Measurements from ENCODE around the gene TANK.
A peak's percentile ranks its signal among the peaks of the same experiment; 100 is the strongest.
"Not testable (repeated sequence)": the region's sequence is repeated elsewhere in the genome, so short reads cannot be mapped to it uniquely, and the experiment has no call there.

The TANK gene

DNA sequence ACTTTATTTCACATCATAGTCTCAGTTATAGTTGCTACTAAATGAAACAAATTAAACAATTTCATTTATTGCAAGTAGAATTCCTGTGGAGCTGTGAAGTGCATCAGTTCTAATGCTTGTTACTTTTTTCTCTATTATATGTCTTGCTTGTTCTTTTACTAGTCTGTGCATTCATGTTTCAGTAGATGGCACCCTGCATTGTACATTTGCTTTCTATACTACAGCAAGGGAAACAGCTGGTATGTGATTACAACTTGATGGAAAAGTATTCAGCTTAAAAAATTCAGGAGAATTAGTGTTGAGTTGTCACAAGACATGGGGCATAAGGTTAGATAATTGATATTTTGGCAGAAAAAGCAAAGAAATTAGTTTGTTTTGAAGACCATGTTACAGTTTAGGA lies 72.3 kb downstream of the TANK start:
- DNase-seq (ENCODE audit: low read depth): no peak

DNA sequence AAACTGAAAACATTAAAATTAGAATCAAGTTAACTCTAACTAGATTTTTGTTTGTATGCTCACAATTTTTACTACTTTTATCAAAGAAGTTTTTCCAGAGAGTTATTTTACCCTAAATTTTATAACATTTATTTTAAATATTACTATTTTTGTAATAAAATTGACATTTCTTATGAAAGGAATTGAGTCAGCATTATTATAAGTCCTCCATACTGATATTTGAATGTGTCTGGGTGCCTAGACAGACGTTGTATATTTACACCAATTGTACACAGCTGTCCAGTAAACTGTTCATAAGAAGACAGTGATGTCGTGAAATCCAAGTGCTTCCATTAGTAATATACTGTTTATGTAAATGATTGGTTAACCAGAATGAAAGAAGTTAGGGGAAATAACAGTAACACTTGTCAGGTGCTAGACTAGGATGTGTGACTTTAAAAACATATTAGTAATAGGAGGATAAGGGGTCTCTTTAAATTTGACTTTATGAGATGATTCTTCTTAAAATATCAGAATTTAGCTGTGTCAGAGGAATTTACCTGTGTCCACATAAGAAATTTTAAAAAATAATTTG lies 73.7 kb downstream of the TANK start:
- DNase-seq (ENCODE audit: low read depth): no peak

DNA sequence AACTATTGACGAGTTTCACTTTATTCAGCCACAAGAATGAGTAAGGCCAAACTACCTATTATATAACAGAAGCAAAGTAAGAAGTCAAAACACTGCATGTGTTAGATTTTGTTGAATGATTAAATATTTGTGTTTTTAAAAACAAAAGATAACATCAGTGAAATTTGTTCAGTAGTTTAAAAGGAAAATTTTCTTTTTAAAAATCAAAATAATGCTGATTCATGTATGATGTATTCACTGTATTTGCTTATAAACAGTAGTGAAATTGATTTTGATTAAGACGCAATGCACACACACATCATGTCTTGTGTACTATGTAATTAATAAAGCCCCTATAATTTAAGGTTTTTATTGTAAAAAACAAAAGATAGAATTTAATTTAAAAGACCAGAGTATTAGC lies 74.4 kb downstream of the TANK start:
- no peak for DNase-seq (ENCODE audit: low read depth)

DNA sequence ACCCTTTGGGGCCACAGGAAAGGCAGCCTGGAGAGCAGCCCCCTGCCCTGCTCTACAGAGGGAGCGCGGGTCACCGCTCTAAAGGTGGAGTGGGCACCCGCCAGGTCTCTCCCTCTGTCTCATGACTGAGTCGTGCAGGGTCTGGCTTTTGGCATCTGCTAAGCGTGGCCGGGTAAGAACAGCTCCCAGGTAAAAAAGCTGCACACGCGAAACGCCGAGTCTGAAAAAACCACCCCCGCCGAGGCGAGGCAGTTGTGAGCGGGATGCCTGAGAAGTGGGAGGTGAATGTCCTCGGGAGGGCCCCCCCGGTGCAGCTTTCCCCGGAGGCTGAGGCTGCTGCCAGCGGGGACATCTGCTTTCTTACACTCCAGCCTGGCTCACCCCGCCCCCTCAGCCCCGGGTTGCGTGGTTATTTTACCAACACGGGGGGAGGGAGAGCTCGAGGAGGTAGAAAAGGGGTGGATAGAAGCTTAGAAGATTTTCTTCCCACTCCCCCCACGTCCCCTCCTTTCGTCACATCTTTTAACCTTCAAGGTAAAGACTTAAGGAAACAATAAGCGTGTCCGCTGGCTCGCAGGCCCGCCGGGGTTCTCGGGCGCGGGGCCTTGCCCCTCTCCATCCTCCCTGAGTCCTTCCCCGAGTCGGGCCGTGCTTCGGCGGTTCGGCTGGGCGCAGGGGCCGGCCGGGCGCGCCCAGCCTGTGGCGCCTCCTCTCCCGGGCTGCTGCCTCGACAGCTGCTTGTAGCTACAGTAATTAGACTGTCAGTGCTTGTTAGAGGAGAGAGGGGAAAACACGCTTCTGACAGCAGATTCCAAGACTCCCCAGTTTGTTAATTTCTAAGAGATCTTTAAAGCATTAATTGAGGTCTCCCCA lies 77.4 kb downstream of the TANK start:
- DNase-seq (ENCODE audit: low read depth): no peak

DNA sequence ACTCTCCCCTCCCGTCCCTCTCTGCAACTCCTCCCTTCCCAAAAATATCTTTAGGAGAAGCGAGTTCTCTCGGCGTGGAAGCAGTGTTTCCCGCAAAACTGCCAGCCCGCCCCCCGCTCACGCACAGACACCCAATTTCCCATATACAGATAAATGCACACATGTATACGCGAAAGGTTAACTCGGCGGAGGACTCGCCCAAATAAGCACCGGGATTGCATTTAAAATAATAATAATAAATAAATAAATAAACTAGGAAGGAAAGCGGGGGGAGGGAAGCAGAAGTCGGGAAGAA lies 78.0 kb downstream of the TANK start:
- DNase-seq (ENCODE audit: low read depth): no peak

DNA sequence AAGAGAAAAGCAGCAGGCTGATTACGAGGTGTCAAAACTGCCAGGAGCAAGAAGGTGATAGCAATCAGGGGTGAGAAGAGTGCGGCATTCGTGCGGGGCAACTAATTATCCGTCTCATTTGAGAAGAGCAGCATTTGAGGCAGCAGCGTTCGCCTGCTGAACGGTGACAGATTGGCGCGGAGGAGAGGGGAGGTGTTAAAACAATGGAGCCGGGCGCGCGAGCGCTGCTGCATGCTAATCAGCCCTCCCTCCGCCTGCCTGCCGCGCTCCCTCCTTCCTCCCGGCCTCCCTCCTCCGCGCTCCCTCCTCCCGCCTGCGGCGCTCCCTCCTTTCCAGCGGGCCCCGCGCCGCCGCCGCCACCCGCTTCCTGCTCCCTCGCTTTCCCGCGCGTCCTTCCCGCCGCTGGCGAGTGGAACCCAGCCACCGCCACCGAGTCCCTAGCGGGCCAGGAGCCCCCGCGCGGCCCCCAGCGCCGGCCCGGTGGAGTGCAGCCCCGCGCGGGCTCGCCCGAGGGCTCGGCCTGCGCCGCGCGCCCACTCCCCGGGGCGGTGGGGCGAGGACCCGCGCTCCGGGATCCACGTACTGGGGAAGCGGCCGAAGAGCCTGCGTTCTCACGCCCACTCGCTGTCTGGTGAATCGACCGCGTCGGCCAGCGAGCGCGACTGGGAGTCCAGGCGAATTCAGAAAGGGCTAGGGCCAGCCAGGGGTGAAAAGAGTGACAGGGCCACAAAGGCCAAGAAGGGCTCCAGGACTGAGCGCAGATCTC lies 78.5 kb downstream of the TANK start:
- no peak for DNase-seq (ENCODE audit: low read depth)

DNA sequence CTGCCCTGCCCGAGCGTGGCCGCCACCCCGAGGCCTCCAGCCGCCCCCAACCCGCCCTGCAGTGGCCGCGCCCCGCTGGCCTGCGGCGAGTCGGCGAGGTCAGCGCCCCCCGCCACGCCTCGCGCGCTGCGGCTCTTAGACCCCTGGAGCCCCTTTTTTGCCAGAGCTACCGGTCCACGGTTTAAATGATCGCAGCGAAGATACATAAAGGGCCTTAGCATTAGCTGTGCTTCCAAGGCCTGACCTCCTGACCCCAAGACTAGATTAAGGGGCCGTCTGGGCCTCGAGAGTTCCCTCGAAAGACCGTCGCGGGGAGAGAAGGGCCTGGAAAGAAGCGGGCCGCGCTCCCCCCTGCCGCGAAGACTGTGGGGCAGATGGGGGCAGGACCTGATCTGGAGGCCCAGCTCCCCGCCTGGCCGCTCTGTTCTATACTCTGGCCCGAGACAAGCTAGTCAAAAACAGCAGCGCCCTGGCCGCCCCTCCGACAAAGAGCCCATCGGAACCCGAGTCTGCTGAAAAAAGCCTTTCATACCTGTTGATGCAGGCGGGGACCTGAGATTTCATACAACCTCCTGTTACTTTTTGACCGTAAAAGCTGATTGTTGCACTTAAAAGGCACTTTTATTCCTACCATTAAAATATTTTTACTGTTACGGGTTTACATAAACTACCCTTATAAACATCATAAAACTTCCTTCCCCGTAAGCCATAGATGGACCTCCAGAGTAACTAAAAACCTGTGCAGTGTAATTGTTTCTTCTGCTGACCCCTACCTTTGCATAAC lies 79.3 kb downstream of the TANK start:
- no peak for DNase-seq (ENCODE audit: low read depth)

DNA sequence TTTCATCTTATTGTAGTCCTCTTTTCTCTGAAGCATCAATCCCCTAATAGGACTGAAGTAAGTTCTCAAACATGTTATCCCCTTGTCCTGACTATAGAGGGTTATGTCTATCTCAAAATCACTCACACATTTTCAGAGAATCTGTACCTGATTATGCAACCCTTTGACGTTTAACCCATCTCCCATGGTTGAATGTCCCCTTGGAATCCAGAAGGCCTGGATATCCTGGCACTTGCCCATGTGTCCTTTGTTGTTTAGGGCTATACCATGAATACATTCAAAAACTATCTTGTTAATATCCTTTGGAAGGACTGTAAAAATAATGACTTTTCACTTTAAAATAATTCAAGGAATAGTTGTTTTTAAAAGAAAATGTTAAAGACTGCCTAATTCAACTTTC lies 81.7 kb downstream of the TANK start:
- no peak for DNase-seq (ENCODE audit: low read depth)

DNA sequence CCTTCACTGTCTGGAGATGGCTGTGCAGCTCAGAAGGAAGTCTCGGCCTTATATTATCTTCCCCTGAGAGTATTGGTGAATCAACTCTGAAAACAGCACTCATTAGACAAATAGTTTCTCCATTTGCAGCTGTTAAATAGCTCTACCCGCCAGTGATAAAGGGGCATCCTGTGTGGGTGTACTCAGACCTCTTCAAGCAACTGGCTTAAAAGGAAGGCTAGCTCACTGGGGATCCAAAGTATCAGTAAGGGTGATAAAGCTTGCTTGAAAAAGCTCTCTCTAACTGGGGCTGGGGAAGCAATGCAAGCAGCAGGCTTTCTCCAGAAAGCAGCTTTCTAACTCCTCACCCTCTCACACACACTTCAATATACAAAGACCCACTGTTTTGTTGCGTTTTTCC lies 83.1 kb downstream of the TANK start:
- DNase-seq (ENCODE audit: low read depth): no peak

DNA sequence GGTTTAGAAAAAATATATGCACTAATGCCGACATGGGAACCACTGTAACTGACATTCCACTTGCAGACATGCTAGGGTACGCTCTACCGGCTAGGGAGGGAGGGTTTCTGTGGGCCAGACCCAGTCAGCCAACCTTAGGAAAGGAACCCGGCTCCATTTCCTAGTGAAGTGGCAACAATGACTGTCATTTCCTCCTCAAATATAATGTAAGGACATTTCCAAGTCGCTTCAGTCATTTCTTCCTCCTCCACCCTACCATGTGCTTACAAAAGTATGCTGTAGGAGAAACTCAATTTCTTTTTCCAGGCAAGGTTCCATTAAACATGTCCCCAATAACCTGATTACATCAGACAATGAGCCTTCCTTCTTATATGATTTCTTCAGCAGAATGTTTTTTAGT lies 83.7 kb downstream of the TANK start:
- DNase-seq (ENCODE audit: low read depth): no peak

DNA sequence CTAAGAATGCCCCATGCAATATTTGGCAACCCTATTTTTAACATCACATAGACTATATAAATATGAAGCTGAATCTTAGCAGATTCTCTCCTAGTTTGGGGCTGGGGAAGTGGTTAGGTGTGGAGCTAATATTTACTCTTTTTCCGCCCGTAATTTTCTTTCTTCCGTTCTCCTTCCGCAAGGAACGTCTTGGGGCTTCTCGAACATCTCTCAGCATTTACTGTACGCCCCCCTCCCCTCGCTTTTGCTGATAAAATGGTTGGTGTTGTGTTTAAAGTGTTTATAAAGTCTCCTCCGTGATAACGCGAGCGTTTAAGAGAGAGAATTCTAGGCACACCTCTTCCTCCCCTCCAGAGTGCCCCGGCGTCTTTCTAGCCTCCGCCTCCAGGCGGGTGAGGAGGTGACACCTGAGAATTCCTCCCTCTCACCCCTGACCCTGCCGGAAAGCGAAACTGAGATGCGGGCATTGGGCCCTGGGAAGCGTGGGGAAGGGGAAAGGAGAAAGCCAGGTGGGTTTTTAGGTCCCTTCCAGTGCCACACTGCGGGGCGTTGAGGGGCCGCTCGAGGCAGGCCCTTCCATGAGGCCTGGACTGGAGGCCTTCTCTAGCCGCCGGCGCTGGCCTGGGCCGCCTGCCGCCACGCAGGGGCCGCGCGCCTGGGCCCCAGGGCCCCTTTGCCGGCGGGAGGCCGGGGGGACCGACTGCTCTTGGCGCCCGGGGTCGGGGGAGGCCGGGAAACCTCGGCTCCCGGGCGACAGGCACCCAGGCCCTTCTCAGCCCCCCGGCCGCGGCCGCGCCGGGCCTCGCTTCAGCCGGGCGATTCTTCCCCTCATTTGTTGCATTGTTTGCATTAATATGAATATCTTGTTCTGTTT lies 84.4 kb downstream of the TANK start:
- not testable (repeated sequence) for DNase-seq (ENCODE audit: low read depth)

DNA sequence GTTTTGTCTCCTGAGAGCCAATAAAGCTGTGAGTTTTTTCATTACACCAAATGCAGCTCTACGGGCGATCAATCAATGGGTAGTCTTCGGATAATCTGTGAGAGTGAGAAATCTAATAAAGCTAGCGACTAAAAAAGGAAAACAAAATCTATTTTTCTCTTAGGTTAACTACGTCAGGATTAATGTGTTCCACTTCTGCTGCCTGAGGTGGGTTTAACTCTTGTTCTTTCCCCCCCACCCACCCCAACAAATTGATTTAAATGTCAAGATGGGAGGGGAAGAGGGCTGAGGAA lies 85.0 kb downstream of the TANK start:
- DNase-seq (ENCODE audit: low read depth): no peak

DNA sequence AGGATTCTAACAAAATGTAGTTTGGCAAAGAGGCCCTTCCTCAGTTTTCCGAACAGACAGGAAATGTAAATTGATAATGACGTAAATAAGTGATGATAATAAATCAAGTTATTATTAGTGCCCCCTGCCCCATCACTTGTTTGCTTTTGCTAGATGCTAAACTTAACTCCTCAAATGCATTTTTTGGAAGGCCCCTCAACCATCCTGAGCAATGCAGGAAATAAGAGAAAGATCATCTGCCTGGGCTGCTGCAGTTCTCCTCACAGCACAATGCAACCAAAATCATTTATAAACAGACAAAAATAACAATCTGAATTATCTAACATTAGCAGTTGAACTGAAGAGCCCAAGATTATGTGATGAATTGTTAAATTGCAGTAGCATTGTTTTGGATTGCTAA lies 85.4 kb downstream of the TANK start:
- DNase-seq (ENCODE audit: low read depth): no peak

DNA sequence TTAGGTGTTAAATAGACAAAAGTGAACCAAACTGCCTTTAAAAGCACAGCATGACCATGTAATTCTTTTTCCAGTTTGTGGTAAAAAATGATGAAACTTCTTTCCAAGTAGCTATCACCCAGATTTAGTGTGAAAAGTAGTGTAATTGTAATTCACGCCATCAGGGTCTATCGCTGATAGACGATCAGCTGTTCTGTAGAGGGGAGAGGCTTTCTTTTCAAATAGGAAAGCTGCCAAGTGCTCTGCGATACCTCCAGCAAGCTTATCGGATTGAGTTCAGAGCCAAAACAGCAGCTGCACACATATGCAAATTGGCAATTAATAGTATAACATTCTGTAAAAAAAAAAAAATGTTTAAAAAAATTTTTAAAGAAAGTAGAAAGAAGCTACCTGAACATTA lies 86.1 kb downstream of the TANK start:
- no peak for DNase-seq (ENCODE audit: low read depth)

DNA sequence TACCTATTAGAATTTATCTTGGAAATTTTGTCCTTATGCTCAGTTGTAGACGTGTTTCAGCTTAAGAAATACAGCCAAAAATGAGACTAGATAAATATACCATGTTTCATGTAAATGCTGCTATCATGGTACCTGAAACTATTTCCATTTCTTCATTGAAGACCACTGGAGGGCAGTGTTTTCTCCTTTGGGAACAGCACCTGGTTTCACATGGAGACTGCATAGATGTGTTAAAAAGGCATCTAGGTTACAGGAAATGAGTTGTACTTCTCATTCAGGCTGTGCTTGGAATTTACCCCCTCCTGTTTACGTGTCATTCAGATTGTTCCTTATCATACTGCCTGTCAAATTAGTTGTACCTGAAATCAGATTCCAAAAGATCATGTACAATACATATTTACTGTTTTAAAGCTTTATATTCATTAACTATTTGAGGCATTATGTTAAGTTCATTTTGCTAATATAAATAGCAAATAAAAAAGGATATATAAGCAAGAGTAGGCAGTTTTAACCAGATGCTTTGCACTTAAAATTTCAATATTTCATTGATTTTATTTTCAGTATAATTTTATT lies 90.7 kb downstream of the TANK start:
- no peak for DNase-seq (ENCODE audit: low read depth)

DNA sequence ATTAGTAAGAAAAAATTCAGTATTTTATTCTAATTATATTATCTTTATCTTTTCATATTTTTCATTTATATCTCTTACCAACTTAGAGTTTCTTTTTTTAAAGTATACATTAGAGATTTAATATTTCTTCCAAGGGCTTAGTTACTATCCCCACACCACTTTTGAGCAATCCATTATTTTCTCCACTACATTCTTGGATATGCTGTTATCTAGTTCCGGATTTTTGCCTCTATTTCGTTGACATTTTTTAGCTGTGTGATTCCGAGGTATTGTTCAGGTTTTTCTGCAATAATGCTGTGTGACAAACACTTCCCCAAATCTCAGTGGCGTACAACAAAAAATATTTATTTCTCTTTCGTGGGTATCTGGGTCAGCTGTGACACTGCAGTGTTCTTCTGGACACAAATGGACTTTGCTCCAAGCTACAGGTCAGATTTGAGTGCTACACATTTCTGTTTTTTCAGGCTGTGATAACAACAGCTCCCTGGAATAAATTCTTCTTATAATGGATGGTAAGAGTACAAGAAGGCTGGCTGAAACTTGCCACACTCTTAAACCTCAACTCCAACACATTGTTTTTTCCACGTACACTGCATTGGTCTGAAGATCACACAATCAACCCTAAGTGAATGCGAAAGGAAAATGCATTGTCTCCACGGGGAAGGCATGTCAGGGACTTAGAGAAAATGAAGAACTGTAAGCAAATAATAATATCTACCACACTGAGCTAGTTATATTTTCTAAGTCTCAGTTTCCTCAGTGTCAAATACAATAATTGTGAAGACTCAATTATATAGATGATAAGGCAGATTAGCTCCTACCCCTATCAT lies 97.1 kb downstream of the TANK start:
- no peak for DNase-seq (ENCODE audit: low read depth)

DNA sequence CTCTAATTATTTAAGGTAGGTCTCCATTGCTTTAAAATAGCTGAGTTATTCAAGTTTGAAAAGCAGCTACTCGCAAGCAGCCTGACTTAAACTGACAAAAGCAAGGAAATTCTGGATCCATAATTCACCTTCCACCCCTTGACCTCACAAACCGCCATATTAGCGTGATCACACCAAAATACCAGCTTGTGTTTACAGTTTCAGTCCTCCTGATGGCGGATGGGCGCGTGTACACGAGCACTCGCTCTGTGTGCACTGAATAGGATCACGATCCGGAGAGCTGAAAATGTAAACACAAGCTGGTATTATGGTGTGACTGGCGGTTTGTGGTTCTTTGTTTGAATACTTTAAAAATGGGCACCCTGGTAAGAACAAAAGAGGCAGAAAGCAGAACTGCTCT lies 105.6 kb downstream of the TANK start:
- DNase-seq (ENCODE audit: low read depth): no peak

DNA sequence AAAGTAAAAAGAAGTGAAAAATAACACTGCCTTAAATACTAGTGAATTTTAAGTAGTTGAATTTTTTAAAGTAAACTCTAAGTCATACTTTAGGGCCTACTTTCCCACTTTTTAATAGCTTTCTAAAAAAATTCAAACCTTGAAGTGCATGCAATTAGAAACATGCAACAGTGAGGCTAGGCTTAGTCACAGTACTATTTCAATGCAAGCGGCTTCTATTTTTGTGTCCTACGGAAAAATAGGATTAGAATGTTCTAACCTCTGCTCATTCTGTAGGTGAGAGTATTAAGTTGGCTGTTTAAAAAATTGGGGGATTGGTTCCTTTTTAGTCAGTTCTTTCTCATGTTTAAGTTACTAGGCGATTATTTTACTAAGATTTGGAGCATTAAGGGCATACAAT lies 108.9 kb downstream of the TANK start:
- DNase-seq (ENCODE audit: low read depth): no peak

DNA sequence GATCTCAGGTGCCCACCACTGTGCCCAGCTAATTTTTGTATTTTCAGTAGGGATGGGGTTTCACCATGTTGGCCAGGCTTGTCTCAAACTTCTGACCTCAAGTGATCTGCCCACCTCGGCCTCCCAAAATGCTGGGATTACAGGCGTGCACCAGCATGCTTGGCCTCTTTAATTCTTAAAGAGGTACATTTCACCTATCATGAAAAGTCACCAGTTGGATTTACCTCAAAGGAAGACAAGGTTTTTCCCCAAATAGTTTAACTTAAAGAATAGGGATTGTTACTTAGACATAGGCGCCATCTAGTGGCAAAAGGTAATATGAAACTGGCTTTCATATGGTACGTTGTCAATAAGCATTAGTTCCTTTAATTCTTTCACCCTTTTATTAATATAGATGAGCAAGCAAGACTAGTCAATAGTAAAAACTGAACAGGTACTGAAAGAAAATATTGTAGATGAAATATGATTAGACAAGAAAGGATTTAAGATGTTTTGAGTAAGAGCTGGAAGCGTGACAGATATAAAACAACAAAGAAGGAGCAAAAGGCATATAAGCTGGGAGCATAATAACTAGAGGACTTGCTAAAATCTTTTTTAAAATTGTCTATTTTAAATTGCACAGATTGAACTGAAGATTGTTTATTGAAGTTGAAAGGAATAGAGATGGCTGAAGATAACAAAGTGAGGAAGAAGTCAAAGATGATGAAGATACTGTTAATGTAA lies 113.0 kb downstream of the TANK start:
- DNase-seq (ENCODE audit: low read depth): peak; percentile 17
